Activated naive CD8-positive, alpha-beta T cell treated with anti-CD3 and anti-CD28 coated beads, Interleukin-2, amount 50 U/mL, for 16 hours (primary cell): ENCODE measurements around the gene ADAMTS12.

Experiments used
- DNase-seq: peaks from one replicate; pipeline ENCODE4 v3.0.0-alpha.2; 2020; ENCODE audit warnings: low read depth, low spot score

ADAMTS12 gene

GRCh38 chr5:33762859-33763258, 128.9 kb downstream of the ADAMTS12 start:
- DNase-seq: no peak

GRCh38 chr5:33761139-33761538, 130.7 kb downstream of the ADAMTS12 start:
- no peak for DNase-seq

GRCh38 chr5:33758737-33759136, 133.1 kb downstream of the ADAMTS12 start:
- DNase-seq: no peak

GRCh38 chr5:33756491-33756890, 135.3 kb downstream of the ADAMTS12 start:
- DNase-seq: no peak

- DNase-seq: no peak
Observed at GRCh38 chr5:33755231-33755630, 136.6 kb downstream of the ADAMTS12 start.

- no peak for DNase-seq
Observed at GRCh38 chr5:33753704-33754103, 138.1 kb downstream of the ADAMTS12 start.

- no peak for DNase-seq
Observed at GRCh38 chr5:33748754-33749153, 143.0 kb downstream of the ADAMTS12 start.

GRCh38 chr5:33745101-33745770, 146.6 kb downstream of the ADAMTS12 start:
- no peak for DNase-seq

- no peak for DNase-seq
Observed at GRCh38 chr5:33743099-33743498, 148.7 kb downstream of the ADAMTS12 start.

GRCh38 chr5:33742181-33742580, 149.6 kb downstream of the ADAMTS12 start:
- DNase-seq: no peak

- no peak for DNase-seq
Observed at GRCh38 chr5:33738967-33739366, 152.8 kb downstream of the ADAMTS12 start.

GRCh38 chr5:33738097-33738496, 153.7 kb downstream of the ADAMTS12 start:
- no peak for DNase-seq

GRCh38 chr5:33737697-33738096, 154.1 kb downstream of the ADAMTS12 start:
- no peak for DNase-seq

GRCh38 chr5:33737284-33737683, 154.5 kb downstream of the ADAMTS12 start:
- no peak for DNase-seq

- no peak for DNase-seq
Observed at GRCh38 chr5:33736510-33736909, 155.3 kb downstream of the ADAMTS12 start.

GRCh38 chr5:33735072-33735471, 156.7 kb downstream of the ADAMTS12 start:
- DNase-seq: no peak

- DNase-seq: no peak
Observed at GRCh38 chr5:33734537-33734936, 157.3 kb downstream of the ADAMTS12 start.

GRCh38 chr5:33733225-33733624, 158.6 kb downstream of the ADAMTS12 start:
- DNase-seq: no peak

GRCh38 chr5:33726422-33727165, 165.2 kb downstream of the ADAMTS12 start:
- DNase-seq: no peak

GRCh38 chr5:33725806-33726205, 166.0 kb downstream of the ADAMTS12 start:
- no peak for DNase-seq

- DNase-seq: no peak
Observed at GRCh38 chr5:33721491-33722200, 170.1 kb downstream of the ADAMTS12 start.

- no peak for DNase-seq
Observed at GRCh38 chr5:33720176-33720575, 171.6 kb downstream of the ADAMTS12 start.

- no peak for DNase-seq
Observed at GRCh38 chr5:33719769-33720168, 172.0 kb downstream of the ADAMTS12 start.
